ENCODE results near the gene SYT10. TPM values are rescaled to one million over a fixed set of nuclear protein-coding genes. Genes with fewer than 3 reads are reported as not detected.

Gene SYT10
- total RNA-seq, 1 experiment from 2014 or later, result not detected

DNA sequence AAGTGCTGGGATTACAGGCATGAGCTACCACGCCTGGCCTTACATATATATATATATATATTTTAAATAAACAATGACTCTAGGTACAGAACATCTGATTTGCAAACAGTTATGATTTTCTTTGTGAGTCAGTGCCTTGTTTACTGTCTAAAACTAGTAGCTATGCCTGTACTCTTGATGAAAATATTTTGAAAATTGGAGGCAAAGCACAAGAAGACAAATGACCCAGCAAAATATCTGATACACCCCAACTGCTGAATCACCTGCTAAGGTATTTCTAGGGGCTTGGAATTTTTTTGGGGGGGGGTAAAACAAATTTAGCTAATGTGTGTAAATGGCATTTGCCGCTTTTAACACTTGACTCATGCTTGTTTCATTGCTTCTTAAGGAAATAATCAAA is 69.3 kb downstream of the SYT10 start:
- POLR2A ChIA-PET, result no interaction called here
- no peak for TF ChIP-seq POLR2AphosphoS5 (IDR thresholded peaks at IDR 0.05; ENCODE audit: low read depth, low read length)
- TF ChIP-seq, protein P1, sequence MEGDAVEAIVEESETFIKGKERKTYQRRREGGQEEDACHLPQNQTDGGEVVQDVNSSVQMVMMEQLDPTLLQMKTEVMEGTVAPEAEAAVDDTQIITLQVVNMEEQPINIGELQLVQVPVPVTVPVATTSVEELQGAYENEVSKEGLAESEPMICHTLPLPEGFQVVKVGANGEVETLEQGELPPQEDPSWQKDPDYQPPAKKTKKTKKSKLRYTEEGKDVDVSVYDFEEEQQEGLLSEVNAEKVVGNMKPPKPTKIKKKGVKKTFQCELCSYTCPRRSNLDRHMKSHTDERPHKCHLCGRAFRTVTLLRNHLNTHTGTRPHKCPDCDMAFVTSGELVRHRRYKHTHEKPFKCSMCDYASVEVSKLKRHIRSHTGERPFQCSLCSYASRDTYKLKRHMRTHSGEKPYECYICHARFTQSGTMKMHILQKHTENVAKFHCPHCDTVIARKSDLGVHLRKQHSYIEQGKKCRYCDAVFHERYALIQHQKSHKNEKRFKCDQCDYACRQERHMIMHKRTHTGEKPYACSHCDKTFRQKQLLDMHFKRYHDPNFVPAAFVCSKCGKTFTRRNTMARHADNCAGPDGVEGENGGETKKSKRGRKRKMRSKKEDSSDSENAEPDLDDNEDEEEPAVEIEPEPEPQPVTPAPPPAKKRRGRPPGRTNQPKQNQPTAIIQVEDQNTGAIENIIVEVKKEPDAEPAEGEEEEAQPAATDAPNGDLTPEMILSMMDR (IDR thresholded peaks at IDR 0.05), result no peak
- no peak for TF ChIP-seq SIN3A (IDR thresholded peaks at IDR 0.05; ENCODE audit: borderline replicate concordance, insufficient read depth, low read depth, low read length)
- TF ChIP-seq, protein P2, sequence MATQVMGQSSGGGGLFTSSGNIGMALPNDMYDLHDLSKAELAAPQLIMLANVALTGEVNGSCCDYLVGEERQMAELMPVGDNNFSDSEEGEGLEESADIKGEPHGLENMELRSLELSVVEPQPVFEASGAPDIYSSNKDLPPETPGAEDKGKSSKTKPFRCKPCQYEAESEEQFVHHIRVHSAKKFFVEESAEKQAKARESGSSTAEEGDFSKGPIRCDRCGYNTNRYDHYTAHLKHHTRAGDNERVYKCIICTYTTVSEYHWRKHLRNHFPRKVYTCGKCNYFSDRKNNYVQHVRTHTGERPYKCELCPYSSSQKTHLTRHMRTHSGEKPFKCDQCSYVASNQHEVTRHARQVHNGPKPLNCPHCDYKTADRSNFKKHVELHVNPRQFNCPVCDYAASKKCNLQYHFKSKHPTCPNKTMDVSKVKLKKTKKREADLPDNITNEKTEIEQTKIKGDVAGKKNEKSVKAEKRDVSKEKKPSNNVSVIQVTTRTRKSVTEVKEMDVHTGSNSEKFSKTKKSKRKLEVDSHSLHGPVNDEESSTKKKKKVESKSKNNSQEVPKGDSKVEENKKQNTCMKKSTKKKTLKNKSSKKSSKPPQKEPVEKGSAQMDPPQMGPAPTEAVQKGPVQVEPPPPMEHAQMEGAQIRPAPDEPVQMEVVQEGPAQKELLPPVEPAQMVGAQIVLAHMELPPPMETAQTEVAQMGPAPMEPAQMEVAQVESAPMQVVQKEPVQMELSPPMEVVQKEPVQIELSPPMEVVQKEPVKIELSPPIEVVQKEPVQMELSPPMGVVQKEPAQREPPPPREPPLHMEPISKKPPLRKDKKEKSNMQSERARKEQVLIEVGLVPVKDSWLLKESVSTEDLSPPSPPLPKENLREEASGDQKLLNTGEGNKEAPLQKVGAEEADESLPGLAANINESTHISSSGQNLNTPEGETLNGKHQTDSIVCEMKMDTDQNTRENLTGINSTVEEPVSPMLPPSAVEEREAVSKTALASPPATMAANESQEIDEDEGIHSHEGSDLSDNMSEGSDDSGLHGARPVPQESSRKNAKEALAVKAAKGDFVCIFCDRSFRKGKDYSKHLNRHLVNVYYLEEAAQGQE (IDR thresholded peaks at IDR 0.05; ENCODE audit: insufficient read depth in 1 of 2, low read depth in 2 of 2, low read length in 1 of 2), result no peak
- no peak for TF ChIP-seq TCF7L2 (IDR thresholded peaks at IDR 0.05; ENCODE audit: low read depth, low read length)
- no peak overlapping the region for H3K27ac ChIP-seq (ENCODE audit: low read length)

DNA sequence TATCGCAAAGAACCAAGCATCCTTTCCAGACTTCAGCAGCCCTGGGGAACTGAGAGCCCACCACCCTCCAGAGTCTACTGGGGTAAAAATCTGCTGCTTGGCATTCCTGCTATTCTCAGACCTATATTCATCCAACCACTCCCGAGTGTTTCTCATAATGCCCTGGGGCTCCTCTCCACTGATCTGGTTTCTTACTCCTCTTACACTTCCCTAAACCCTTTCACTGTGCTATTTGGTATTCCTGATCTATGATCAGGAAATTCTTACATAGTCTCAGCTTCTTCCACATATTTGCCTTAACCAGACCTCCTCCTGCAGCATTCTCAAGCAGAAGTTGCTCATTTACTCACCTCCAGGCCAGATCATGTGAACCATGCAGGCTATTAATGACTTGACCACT is 82.4 kb downstream of the SYT10 start:
- BruUV-seq (replicated peaks), result no TSS peak
- Histone ChIP-seq H3K4me3 (ENCODE audit: low read depth in 2 of 2, low read length in 2 of 2) (no peak overlapping the region), H3K27ac (ENCODE audit: low read length) (no peak overlapping the region), H3K36me3 (ENCODE audit: control insufficient read depth, insufficient read depth, low read length) (no peaks in the 10 kb centered on the region), H3K4me1 (ENCODE audit: control insufficient read depth, insufficient read depth, low read length) (no peaks in the 10 kb centered on the region), H3K9me3 (ENCODE audit: control insufficient read depth, insufficient read depth, low read depth, low read length) (peaks cover 4% of the 10 kb centered on the region; the same call in 1 of the 2 replicates), H3K27me3 (ENCODE audit: control insufficient read depth, insufficient read depth, low read length) (no peaks in the 10 kb centered on the region)
- CTCF ChIA-PET, result no interaction called here
- intact Hi-C loops (cut with micrococcal nuclease; ENCODE audit: unreplicated experiment), result no loop called here
- TF ChIP-seq SIN3A (IDR thresholded peaks at IDR 0.05; ENCODE audit: borderline replicate concordance, insufficient read depth, low read depth, low read length) (no peak), POLR2AphosphoS5 (IDR thresholded peaks at IDR 0.05; ENCODE audit: low read depth, low read length) (no peak), TCF7L2 (IDR thresholded peaks at IDR 0.05; ENCODE audit: low read depth, low read length) (no peak)
- TF ChIP-seq, protein P1 (IDR thresholded peaks at IDR 0.05), result no peak
- TF ChIP-seq, protein P2 (IDR thresholded peaks at IDR 0.05; ENCODE audit: insufficient read depth in 1 of 2, low read depth in 2 of 2, low read length in 1 of 2), result no peak
- POLR2A ChIA-PET, result no interaction called here
- DNase-seq (ENCODE audit: low read depth, low spot score) (no peak), ATAC-seq (no peak)
- in situ Hi-C loops (cut with HindIII; ENCODE audit: low pct_unique_long_range_greater_than_20kb, low sequenced_read_pairs), result no loop called here

More for the DNA sequence above, 69.3 kb downstream of the SYT10 start:
- ATAC-seq (no peak), DNase-seq (ENCODE audit: low read depth, low spot score) (peak; percentile 8)
- CTCF ChIA-PET, result interaction anchor here (0.7 kb wide), 1 partner anchor 19 kb away, joined by 3 read pairs; no protein-coding TSS in a partner anchor
- no peaks in the 10 kb centered on the region for H3K4me1 ChIP-seq (ENCODE audit: control insufficient read depth, insufficient read depth, low read length)
- H3K9me3 ChIP-seq (ENCODE audit: control insufficient read depth, insufficient read depth, low read depth, low read length), result no peaks in the 10 kb centered on the region; the same call in 1 of the 2 replicates
- in situ Hi-C loops (cut with HindIII; ENCODE audit: low pct_unique_long_range_greater_than_20kb, low sequenced_read_pairs) (no loop called here), intact Hi-C loops (cut with micrococcal nuclease; ENCODE audit: unreplicated experiment) (no loop called here)
- H3K27me3 ChIP-seq (ENCODE audit: control insufficient read depth, insufficient read depth, low read length), result no peaks in the 10 kb centered on the region
- H3K4me3 ChIP-seq (ENCODE audit: low read depth in 2 of 2, low read length in 2 of 2), result no peak overlapping the region
- BruUV-seq (replicated peaks), result no TSS peak
- H3K36me3 ChIP-seq (ENCODE audit: control insufficient read depth, insufficient read depth, low read length), result no peaks in the 10 kb centered on the region

All from Panc1 (cell line).